Measurements from ENCODE around the gene FGF14.

GRCh38 chr13:101811881-101812280, 590.0 kb downstream of the FGF14 start:
- no peak for TF ChIP-seq EP300 (IDR thresholded peaks at IDR 0.05)
- TF ChIP-seq POLR2AphosphoS5 (IDR thresholded peaks at IDR 0.05), result no peak
- no peak for TF ChIP-seq CTCF (IDR thresholded peaks at IDR 0.05)
